ENCODE results near the gene UNC50. TPM values are rescaled to one million over a fixed set of nuclear protein-coding genes. Genes with fewer than 3 reads are reported as not detected.
A peak's percentile ranks its signal among the peaks of the same experiment; 100 is the strongest.

UNC50 gene
- total RNA-seq, 1 donor from 2014 or later: 27.9 TPM

- ATAC-seq: peak; percentile 59
- intact Hi-C loops (cut with DNase I): loop anchor here (1.0 kb wide), 1 partner anchor 188 kb away; no protein-coding TSS in a partner anchor
Observed at GRCh38 chr2:98601532-98602132, 6.8 kb upstream of the UNC50 start.

GRCh38 chr2:98604547-98604946, 3.8 kb upstream of the UNC50 start:
- DNase-seq (ENCODE audit: missing footprints): no peak
- ATAC-seq: no peak
- intact Hi-C loops (cut with DNase I): no loop called here

More at GRCh38 chr2:98601532-98602132, 6.8 kb upstream of the UNC50 start:
- no peak for DNase-seq (ENCODE audit: missing footprints)

DNA sequence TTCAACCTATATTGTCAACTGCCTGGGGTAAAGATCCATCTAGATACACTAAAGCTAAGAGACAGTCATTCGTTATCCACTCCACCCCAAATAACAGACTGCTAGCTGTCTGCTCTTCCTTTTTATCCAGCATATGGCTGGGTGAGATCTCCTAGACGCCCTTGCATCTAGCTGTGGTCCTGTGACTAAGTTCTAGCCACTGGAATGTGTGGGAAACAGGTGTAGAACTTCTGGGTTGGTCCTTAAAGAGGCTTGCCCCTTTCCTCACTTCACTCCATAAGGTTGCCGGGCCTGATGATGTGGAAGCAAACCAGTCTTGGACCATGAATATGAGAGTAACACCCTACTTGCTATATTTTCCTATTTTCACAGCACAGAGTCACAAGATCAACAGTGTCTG, 3.3 kb upstream of the UNC50 start:
- intact Hi-C loops (cut with DNase I): no loop called here
- DNase-seq (ENCODE audit: missing footprints) (no peak), ATAC-seq (no peak)

- intact Hi-C loops (cut with DNase I): no loop called here
- no peak for ATAC-seq
- DNase-seq (ENCODE audit: missing footprints): no peak
Observed at GRCh38 chr2:98606431-98606830, 2.0 kb upstream of the UNC50 start.

DNA sequence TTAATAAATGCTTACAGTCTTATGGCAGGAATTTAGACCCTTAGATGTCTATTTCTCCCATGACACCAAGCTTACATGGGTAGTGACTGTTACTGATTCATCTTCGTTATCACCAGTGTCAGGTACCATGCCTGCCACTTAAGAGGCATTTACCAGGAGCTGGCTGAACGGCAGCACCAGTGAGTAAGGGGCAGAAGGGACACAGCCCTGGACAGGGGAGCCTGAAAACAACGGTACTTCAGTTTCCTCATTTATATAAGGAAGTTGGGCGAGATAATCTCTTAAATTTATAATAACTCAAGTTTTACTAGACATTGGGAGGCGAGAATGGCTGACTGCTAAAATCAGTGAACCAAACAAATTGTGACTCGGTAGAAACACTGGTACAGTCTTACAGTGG, 1.3 kb upstream of the UNC50 start:
- intact Hi-C loops (cut with DNase I): no loop called here
- ATAC-seq (no peak), DNase-seq (ENCODE audit: missing footprints) (no peak)

- ATAC-seq: peak; percentile 30
- intact Hi-C loops (cut with DNase I): no loop called here
- DNase-seq (ENCODE audit: missing footprints): no peak
Observed at GRCh38 chr2:98607741-98608115, 661 bp upstream of the UNC50 start.

GRCh38 chr2:98608962-98609604, 694 bp downstream of the UNC50 start:
- intact Hi-C loops (cut with DNase I): no loop called here
- peak; percentile 29 for ATAC-seq
- DNase-seq (ENCODE audit: missing footprints): no peak

DNA sequence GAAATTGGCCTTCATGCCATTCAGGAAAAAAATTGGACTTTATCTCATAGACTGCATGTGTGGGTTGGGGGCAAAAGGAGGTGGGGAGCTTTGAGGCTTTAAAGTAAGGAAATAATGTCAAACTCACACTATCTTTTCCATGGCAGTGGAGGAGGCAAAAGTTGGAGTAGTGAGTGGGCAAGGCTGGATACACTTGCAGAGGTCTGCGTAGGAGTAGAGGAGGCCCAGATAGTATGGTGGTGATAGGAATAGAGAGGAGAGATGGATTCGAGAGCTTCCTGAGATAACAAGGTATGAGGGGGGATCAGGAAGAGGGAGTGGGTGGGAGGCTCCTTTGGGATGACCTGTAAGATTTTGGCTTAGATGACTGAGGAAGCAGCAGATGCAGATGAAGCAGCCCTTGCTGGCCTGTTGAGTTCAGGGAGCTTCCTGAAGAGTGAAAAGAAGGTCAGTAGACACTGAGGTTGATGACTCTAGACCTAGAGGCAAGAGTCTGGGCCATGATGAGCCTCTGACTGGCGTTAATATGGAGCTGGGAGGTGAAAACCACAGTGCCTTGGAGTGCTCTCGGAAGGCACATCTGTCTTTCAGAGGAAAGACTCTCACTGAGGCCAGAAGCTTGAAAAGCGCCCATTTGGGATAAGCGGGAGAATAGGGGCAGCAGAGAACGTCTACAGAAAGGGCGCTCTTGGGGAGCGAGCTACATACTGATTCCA, 5.8 kb downstream of the UNC50 start:
- intact Hi-C loops (cut with DNase I): no loop called here
- DNase-seq (ENCODE audit: missing footprints) (no peak), ATAC-seq (peak; percentile 10)

GRCh38 chr2:98615481-98615880, 7.1 kb downstream of the UNC50 start:
- intact Hi-C loops (cut with DNase I): no loop called here
- no peak for ATAC-seq
- DNase-seq (ENCODE audit: missing footprints): no peak

- ATAC-seq (no peak), DNase-seq (ENCODE audit: missing footprints) (no peak)
- intact Hi-C loops (cut with DNase I): no loop called here
Observed at GRCh38 chr2:98617149-98617548, 8.8 kb downstream of the UNC50 start.

DNA sequence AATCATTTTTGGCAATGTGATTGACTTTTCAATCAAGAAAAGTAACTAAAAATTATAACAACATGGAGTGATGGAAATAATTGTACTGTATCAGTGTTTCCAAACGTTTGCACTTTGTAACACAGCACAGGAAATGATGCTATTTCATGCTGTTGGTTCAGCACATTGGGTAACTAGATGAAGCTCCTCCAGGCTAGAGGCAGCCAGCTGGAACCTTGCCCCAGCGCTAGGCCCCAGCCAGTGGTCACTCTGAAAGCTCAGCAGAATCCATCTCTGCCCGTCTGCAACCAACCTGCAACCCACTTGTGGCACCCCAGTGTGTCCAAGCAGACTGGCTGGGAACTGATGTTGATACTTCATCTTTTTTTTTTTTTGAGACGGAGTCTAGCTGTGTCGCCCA, 15.3 kb downstream of the UNC50 start:
- peak; percentile 79 for DNase-seq (ENCODE audit: missing footprints)
- peak; percentile 60 for ATAC-seq
- intact Hi-C loops (cut with DNase I): no loop called here

DNA sequence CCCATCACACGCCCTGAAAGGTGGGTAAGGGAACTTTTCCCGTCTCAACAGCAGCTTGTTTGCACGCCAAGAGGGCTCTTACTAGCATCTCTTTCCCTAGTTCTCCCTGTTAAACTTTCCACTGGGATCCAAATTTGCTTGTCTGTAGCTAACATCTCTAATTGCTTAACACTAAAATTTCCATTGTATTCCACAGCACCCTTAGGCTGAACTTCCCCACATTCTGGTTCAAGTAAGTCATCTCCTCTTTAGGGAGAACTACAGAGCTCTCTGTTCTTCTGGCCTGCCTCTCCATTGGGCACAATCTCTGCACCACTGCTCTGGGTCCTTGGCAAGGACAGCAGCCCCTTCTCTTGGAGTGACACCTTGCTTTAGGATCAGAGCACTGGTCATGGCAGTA, 24.0 kb downstream of the UNC50 start:
- DNase-seq (ENCODE audit: missing footprints): no peak
- no peak for ATAC-seq
- intact Hi-C loops (cut with DNase I): no loop called here

DNA sequence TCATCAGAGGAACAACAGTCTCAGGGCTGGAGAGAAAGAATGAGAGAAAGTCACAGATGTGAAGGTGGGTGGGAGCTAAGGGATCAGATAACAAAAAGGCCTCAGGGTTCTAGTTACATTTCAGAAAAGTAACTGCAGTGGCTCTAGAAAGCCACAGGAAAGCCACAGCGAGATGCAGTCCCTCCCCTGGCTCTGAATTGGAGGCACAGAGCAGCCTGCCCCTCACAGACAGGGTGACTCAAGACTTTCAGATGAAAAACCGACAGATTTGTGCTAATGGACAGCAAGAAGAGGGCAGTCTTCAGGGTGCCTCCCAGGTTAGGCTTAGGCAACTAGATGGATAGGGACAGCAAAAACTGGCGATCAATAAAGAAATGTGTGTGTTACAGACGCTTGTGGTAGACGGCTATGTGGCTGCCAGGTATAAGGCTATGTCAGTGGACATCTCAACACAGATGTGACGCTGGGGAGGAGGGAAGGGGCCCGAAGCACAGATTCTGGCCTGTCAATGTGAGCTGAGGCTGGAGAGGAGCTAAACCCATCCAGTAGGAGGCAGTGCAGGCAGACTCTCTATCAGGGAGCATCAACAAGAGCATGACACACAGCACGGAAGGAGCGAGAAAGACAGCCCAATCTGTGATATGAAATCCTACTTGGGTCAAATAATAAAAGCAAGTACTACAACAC, 26.2 kb downstream of the UNC50 start:
- DNase-seq (ENCODE audit: missing footprints): no peak
- intact Hi-C loops (cut with DNase I): no loop called here
- ATAC-seq: no peak

GRCh38 chr2:98637401-98638147, 29.2 kb downstream of the UNC50 start:
- intact Hi-C loops (cut with DNase I): no loop called here
- DNase-seq (ENCODE audit: missing footprints): no peak
- ATAC-seq: no peak

DNA sequence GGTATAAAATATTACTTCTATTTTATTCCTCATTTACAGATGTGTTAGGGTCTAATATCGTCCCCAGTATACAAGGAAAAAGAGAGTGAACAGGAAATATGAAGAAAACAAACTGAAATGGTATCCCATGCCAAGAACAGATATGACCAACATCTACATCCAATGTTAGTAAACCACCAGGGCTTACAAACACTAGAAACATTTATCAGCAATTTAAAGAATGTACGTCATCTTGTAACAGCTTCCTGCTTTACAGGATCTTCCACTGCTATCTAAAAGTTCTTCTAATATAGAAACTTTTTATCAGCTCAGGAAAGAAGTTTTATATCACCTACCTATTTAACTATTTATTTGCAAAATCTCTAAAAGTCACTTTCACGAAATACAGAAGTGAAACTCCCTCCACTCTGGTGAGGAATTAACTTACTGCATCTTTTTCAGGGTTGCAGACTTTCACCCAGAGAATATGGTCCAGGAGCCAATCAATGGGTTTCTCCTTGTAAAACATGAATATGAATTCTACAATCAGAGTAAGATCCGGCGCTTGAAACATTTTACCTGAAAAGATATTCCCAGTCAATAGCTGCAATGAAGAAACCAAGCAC, 35.2 kb downstream of the UNC50 start:
- no peak for DNase-seq (ENCODE audit: missing footprints)
- ATAC-seq: no peak
- intact Hi-C loops (cut with DNase I): no loop called here

DNA sequence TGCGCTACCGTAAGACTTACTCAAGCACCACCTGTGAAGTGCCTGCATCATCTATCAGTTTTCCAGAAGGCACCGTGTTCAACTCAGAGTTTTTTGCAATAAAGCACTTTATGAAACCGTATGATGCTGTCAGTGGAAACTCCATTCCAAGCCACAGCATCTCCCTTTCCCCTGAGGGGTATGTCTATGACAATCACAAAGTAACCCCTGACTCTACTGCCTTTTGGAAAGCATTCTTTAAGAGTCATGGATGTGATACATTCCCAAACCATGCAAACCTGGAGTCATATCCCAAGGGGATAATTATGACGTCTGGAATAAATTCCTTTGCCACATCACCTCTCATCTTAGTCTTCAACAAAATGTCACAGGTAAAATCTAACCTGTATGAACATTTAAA, 39.2 kb downstream of the UNC50 start:
- no peak for DNase-seq (ENCODE audit: missing footprints)
- no peak for ATAC-seq
- intact Hi-C loops (cut with DNase I): no loop called here

- intact Hi-C loops (cut with DNase I): no loop called here
- ATAC-seq (no peak), DNase-seq (ENCODE audit: missing footprints) (no peak)
Observed at GRCh38 chr2:98648451-98648850, 40.1 kb downstream of the UNC50 start.

- no peak for DNase-seq (ENCODE audit: missing footprints)
- ATAC-seq: peak; percentile 90
- intact Hi-C loops (cut with DNase I): loop anchor here (1.0 kb wide), 1 partner anchor 188 kb away; no protein-coding TSS in a partner anchor
Observed at GRCh38 chr2:98649135-98649991, 41.0 kb downstream of the UNC50 start.
